K562 (cell line): ENCODE data around the gene EEPD1.

Experiments
- CREM ChIP-seq: IDR thresholded peaks from 2 replicates; pipeline ENCODE4 v1.6.1; 2014; ENCODE audit warnings: antibody characterized with exemption, low read depth
- EP300 ChIP-seq: IDR thresholded peaks from 2 replicates; pipeline ENCODE4 v1.6.1; 2012; ENCODE audit warnings: low read length, improper control_type of control experiment
- GTF2E2 ChIP-seq: fragments of 200-800 bp; sonication (Bioruptor generic); IDR thresholded peaks from 2 replicates; pipeline ENCODE4 v1.6.1; 2016; ENCODE audit warnings: missing genetic modification characterization, missing compliant biosample characterization
- MXI1 ChIP-seq: IDR thresholded peaks from 2 replicates; pipeline ENCODE4 v1.6.1; 2011; ENCODE audit warnings: low read depth, mild to moderate bottlenecking, improper control_type of control experiment, low read length
- YY1 ChIP-seq, 3 experiments: IDR thresholded peaks; 2 replicates each; pipeline ENCODE4 v1.6.1; 2011; ENCODE audit warnings: low read length in 2 of 3, mild to moderate bottlenecking in 2 of 3, moderate library complexity in 2 of 3, borderline replicate concordance in 1 of 3, control low read depth in 1 of 3, low read depth in 1 of 3; ENCODE audit not compliant: insufficient read depth in 3 of 3, insufficient replicate concordance in 2 of 3, control insufficient read depth in 1 of 3, insufficient read length in 1 of 3; ENCODE audit errors: extremely low read depth in 1 of 3
- TF ChIP-seq, protein P1 (sequence below): sonication (generic); formaldehyde crosslinking; IDR thresholded peaks from 2 replicates; pipeline ENCODE4 v1.8.0; 2022; ENCODE audit warnings: mild to moderate bottlenecking, low read depth, missing genetic modification reagents
- TF ChIP-seq, protein P2 (sequence below), 3 experiments: fragments of 200-800 bp in 1 of 3; fragments of 250-450 bp in 1 of 3; fragments of 450-650 bp in 1 of 3; sonication (Bioruptor Pico) in 1 of 3; sonication (Bioruptor generic) in 1 of 3; formaldehyde crosslinking in 1 of 3; IDR thresholded peaks; 2 replicates each; pipeline versions ENCODE4 v1.6.1 to v1.8.0; 2016 to 2022; ENCODE audit warnings: mild to moderate bottlenecking in 2 of 3, missing genetic modification characterization in 2 of 3, missing compliant biosample characterization in 1 of 3, moderate library complexity in 1 of 3
- TF ChIP-seq, protein P3 (sequence below), 3 experiments: IDR thresholded peaks in 2 of 3; conservative IDR thresholded peaks in 1 of 3; 2 replicates each; pipeline ENCODE4 v1.5.1; 2011 to 2012; ENCODE audit warnings: low read length in 3 of 3, mild to moderate bottlenecking in 3 of 3, control low read depth in 2 of 3, improper control_type of control experiment in 1 of 3, inconsistent platforms in 1 of 3, low read depth in 1 of 3, mixed read lengths in 1 of 3, moderate library complexity in 1 of 3; ENCODE audit not compliant: insufficient read depth in 2 of 3

DNA sequence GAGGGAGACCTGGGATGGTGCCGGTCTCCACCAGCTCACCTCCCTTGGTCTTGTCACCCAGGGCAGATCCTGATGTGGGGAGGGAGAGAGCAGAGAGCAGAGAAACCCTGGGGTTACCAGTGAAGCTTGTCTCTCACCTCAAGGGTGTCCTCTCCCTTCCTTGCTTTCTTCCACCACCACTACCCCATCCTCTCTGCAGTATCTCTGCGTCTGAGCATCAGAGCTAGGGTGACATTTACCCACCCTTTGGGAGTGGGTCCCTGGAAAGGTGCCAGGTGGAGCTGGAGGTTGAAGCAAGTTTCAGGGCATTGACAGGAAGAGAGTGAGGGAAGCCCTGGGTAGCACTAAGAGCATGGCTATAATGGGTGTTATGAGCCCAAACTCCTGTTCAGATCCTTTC lies 161.4 kb downstream of the EEPD1 start:
- TF ChIP-seq YY1 (IDR thresholded peaks at IDR 0.05; ENCODE audit: borderline replicate concordance in 1 of 3, control insufficient read depth in 1 of 3, extremely low read depth in 1 of 3, insufficient read depth in 3 of 3, insufficient read length in 1 of 3, insufficient replicate concordance in 2 of 3, low read depth in 1 of 3, low read length in 2 of 3) (no peak), EP300 (no peak), MXI1 (no peak), GTF2E2 (tag) (no peak), CREM (no peak)
- TF ChIP-seq, protein P1, sequence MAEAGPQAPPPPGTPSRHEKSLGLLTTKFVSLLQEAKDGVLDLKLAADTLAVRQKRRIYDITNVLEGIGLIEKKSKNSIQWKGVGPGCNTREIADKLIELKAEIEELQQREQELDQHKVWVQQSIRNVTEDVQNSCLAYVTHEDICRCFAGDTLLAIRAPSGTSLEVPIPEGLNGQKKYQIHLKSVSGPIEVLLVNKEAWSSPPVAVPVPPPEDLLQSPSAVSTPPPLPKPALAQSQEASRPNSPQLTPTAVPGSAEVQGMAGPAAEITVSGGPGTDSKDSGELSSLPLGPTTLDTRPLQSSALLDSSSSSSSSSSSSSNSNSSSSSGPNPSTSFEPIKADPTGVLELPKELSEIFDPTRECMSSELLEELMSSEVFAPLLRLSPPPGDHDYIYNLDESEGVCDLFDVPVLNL, result no peak
- TF ChIP-seq, protein P2, sequence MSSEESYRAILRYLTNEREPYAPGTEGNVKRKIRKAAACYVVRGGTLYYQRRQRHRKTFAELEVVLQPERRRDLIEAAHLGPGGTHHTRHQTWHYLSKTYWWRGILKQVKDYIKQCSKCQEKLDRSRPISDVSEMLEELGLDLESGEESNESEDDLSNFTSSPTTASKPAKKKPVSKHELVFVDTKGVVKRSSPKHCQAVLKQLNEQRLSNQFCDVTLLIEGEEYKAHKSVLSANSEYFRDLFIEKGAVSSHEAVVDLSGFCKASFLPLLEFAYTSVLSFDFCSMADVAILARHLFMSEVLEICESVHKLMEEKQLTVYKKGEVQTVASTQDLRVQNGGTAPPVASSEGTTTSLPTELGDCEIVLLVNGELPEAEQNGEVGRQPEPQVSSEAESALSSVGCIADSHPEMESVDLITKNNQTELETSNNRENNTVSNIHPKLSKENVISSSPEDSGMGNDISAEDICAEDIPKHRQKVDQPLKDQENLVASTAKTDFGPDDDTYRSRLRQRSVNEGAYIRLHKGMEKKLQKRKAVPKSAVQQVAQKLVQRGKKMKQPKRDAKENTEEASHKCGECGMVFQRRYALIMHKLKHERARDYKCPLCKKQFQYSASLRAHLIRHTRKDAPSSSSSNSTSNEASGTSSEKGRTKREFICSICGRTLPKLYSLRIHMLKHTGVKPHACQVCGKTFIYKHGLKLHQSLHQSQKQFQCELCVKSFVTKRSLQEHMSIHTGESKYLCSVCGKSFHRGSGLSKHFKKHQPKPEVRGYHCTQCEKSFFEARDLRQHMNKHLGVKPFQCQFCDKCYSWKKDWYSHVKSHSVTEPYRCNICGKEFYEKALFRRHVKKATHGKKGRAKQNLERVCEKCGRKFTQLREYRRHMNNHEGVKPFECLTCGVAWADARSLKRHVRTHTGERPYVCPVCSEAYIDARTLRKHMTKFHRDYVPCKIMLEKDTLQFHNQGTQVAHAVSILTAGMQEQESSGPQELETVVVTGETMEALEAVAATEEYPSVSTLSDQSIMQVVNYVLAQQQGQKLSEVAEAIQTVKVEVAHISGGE (CRISPR knock-in tag; IDR thresholded peaks at IDR 0.05), result no peak
- TF ChIP-seq, protein P3, sequence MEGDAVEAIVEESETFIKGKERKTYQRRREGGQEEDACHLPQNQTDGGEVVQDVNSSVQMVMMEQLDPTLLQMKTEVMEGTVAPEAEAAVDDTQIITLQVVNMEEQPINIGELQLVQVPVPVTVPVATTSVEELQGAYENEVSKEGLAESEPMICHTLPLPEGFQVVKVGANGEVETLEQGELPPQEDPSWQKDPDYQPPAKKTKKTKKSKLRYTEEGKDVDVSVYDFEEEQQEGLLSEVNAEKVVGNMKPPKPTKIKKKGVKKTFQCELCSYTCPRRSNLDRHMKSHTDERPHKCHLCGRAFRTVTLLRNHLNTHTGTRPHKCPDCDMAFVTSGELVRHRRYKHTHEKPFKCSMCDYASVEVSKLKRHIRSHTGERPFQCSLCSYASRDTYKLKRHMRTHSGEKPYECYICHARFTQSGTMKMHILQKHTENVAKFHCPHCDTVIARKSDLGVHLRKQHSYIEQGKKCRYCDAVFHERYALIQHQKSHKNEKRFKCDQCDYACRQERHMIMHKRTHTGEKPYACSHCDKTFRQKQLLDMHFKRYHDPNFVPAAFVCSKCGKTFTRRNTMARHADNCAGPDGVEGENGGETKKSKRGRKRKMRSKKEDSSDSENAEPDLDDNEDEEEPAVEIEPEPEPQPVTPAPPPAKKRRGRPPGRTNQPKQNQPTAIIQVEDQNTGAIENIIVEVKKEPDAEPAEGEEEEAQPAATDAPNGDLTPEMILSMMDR (IDR thresholded peaks at IDR 0.05 in 2 of 3, conservative IDR thresholded peaks at IDR 0.05 in 1 of 3; ENCODE audit: insufficient read depth in 2 of 3, low read depth in 1 of 3, low read length in 3 of 3), result no peak
